ENCODE results near the gene ZFR2. TPM values are rescaled to one million over a fixed set of nuclear protein-coding genes. Genes with fewer than 3 reads are reported as not detected.

The ZFR2 gene
- total and polyA plus RNA-seq, 10 of the 15 experiments (the other 5 are each of a cell fraction or from before 2014, with no cell fraction given): 0.18 TPM; not detected in 9

- POLR2A ChIA-PET: no interaction called here
- Histone ChIP-seq H2AFZ (ENCODE audit: control insufficient read depth, low read depth, low read length) (no peak overlapping the region), H3K79me2 (ENCODE audit: control insufficient read depth, insufficient read depth, low read length) (no peaks in the 10 kb centered on the region), H3K4me1 (ENCODE audit: control insufficient read depth, insufficient read depth, low read length) (no peaks in the 10 kb centered on the region), H3K4me2 (ENCODE audit: control insufficient read depth, insufficient read depth) (no peak overlapping the region), H3K4me3 (no peak overlapping the region), H3K9me3 (replicated peaks; ENCODE audit: control insufficient read depth, insufficient read depth, low read length) (no peaks in the 10 kb centered on the region; the same call in 2 of the 3 replicates), H4K20me1 (ENCODE audit: control insufficient read depth, insufficient read depth) (no peaks in the 10 kb centered on the region), H3K36me3 (ENCODE audit: control insufficient read depth in 2 of 2, insufficient read depth in 2 of 2, low read length in 1 of 2) (no peaks in the 10 kb centered on the region; a peak in 1 of 4 replicates), H3K27me3 (replicated peaks in 1 of 2; ENCODE audit: control insufficient read depth in 2 of 2, insufficient read depth in 2 of 2, low read length in 1 of 2) (no peaks in the 10 kb centered on the region; a peak in 1 of 4 replicates), H3K27ac (ENCODE audit: control insufficient read depth, insufficient read depth) (no peak overlapping the region), H3K9ac (ENCODE audit: control insufficient read depth, insufficient read depth, low read length) (no peak overlapping the region)
- BruUV-seq (replicated peaks): no TSS peak
- SMC1A ChIA-PET (ENCODE audit: uncharacterized antibody, unreplicated experiment): no interaction called here
- in situ Hi-C loops (cut with MboI) (no loop called here), intact Hi-C loops (cut with micrococcal nuclease; ENCODE audit: unreplicated experiment) (no loop called here)
- RAD21 ChIA-PET (ENCODE audit: unreplicated experiment): no interaction called here
- WGBS (ENCODE audit: insufficient coverage, insufficient replicate concordance, low lambda C conversion rate, missing lambda C conversion rate): 71% methylated on average over 11 of the region's 13 CpGs
- TF ChIP-seq SKIL (IDR thresholded peaks at IDR 0.05; ENCODE audit: low read depth, poor library complexity, severe bottlenecking): no peak
- no peak for TF ChIP-seq EZH2 (IDR thresholded peaks at IDR 0.05; ENCODE audit: borderline replicate concordance, control insufficient read depth, low read depth, low read length)
- no peak for TF ChIP-seq MLLT1 (IDR thresholded peaks at IDR 0.05)
- TF ChIP-seq KLF5 (IDR thresholded peaks at IDR 0.05; ENCODE audit: partially characterized antibody): no peak
- TF ChIP-seq NFYA (IDR thresholded peaks at IDR 0.05; ENCODE audit: borderline replicate concordance, low read depth, low read length): no peak
- TF ChIP-seq MAX (IDR thresholded peaks at IDR 0.05; ENCODE audit: low read depth, low read length): no peak
- TF ChIP-seq REST (IDR thresholded peaks at IDR 0.05; ENCODE audit: low read depth, low read length): no peak
- no peak for TF ChIP-seq YY1 (IDR thresholded peaks at IDR 0.05; ENCODE audit: low read depth, low read length)
- no peak for TF ChIP-seq PKNOX1 (IDR thresholded peaks at IDR 0.05)
- no peak for TF ChIP-seq FOXM1 (IDR thresholded peaks at IDR 0.05; ENCODE audit: low read depth, low read length)
- TF ChIP-seq IKZF2 (IDR thresholded peaks at IDR 0.05): no peak
- TF ChIP-seq RAD51 (IDR thresholded peaks at IDR 0.05): no peak
- TF ChIP-seq HDAC6 (IDR thresholded peaks at IDR 0.05; ENCODE audit: unreplicated experiment): no peak
- no peak for TF ChIP-seq NRF1 (conservative IDR thresholded peaks at IDR 0.05; ENCODE audit: low read depth, low read length)
- no peak for TF ChIP-seq POLR2AphosphoS5 (IDR thresholded peaks at IDR 0.05; ENCODE audit: low read length)
- TF ChIP-seq SREBF1 (IDR thresholded peaks at IDR 0.05; ENCODE audit: low read length): no peak
- no peak for TF ChIP-seq SIN3A (IDR thresholded peaks at IDR 0.05; ENCODE audit: low read depth, low read length)
- ATAC-seq (no peak), FAIRE-seq (no peak), DNase-seq (ENCODE audit: low read depth, low spot score) (no peak)
- CTCF ChIA-PET: no interaction called here
These were observed 85.9 kb downstream of the ZFR2 start for GRCh38 chr19:3782903-3783302.
